Measurements from ENCODE around the gene TOMM22.

Gene TOMM22

DNA sequence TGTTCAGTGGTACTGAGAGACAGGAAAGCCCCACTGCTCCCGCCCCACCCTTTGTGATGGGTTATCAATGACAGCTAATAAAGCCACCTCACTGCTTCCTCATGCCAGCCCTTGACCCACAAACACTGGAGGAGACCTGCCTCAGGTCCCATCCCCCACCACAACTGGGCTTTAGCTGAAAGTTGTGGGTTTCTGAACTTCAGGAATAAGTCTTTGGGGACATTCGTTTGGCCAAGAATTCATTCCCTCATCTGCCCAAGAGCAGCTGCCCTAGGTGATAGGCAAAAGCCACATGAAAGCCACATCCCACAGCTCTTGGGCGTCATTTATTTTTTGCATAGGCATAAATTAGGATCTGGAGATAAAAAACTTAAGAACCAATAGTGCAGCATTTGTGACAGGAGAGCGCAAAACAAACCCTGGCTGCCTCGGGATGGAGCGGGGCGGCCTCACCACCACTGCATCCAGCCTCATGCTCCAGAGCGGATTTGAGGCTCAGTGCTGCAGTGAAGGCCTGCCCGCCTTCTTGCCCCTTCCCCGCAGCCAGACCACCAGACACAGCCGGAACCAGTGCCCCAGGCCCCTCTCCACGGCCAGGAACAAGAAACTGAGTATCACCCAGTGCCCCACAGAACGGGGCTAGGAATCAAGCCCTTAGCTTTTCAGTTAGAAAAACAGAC is 52.8 kb downstream of the TOMM22 start:
- DNase-seq: no peak

Data from inflammatory macrophage treated with lipopolysaccharide for 1 hour (primary cell).